ENCODE results near the gene EMX2.

Gene EMX2

GRCh38 chr10:117554241-117554814 is 11.8 kb downstream of the EMX2 start:
- no peaks in the 10 kb centered on the region for H3K36me3 ChIP-seq (replicated peaks)
- in situ Hi-C loops (cut with HindIII; ENCODE audit: low pct_ligation_motif_present, low sequenced_read_pairs) = no loop called here
- TF ChIP-seq CTCF (IDR thresholded peaks at IDR 0.05; ENCODE audit: low read depth, low read length, missing control alignments) = no peak
- DNase-seq = no peak
- peaks cover 41% of the 10 kb centered on the region for H3K27me3 ChIP-seq (replicated peaks)
- no peak overlapping the region for H3K4me3 ChIP-seq (ENCODE audit: low read depth, low read length)
- H3K27ac ChIP-seq = no peak overlapping the region

- in situ Hi-C loops (cut with HindIII; ENCODE audit: low pct_ligation_motif_present, low sequenced_read_pairs) = no loop called here
- Histone ChIP-seq H3K27ac (no peak overlapping the region), H3K27me3 (replicated peaks) (peaks cover 36% of the 10 kb centered on the region), H3K4me3 (ENCODE audit: low read depth, low read length) (no peak overlapping the region), H3K36me3 (replicated peaks) (no peaks in the 10 kb centered on the region)
- TF ChIP-seq CTCF (IDR thresholded peaks at IDR 0.05; ENCODE audit: low read depth, low read length, missing control alignments) = no peak
- DNase-seq = no peak
These were observed 12.5 kb downstream of the EMX2 start for GRCh38 chr10:117555017-117555416.

- Histone ChIP-seq H3K4me3 (ENCODE audit: low read depth, low read length) (no peak overlapping the region), H3K27ac (no peak overlapping the region), H3K36me3 (replicated peaks) (no peaks in the 10 kb centered on the region), H3K27me3 (replicated peaks) (peaks cover 30% of the 10 kb centered on the region)
- TF ChIP-seq CTCF (IDR thresholded peaks at IDR 0.05; ENCODE audit: low read depth, low read length, missing control alignments) = no peak
- in situ Hi-C loops (cut with HindIII; ENCODE audit: low pct_ligation_motif_present, low sequenced_read_pairs) = no loop called here
- no peak for DNase-seq
These were observed 13.3 kb downstream of the EMX2 start for GRCh38 chr10:117555863-117556262.

- DNase-seq = no peak
- Histone ChIP-seq H3K27ac (no peak overlapping the region), H3K27me3 (replicated peaks) (peaks cover 30% of the 10 kb centered on the region), H3K36me3 (replicated peaks) (no peaks in the 10 kb centered on the region), H3K4me3 (ENCODE audit: low read depth, low read length) (no peak overlapping the region)
- in situ Hi-C loops (cut with HindIII; ENCODE audit: low pct_ligation_motif_present, low sequenced_read_pairs) = no loop called here
- TF ChIP-seq CTCF (IDR thresholded peaks at IDR 0.05; ENCODE audit: low read depth, low read length, missing control alignments) = no peak
These were observed 13.8 kb downstream of the EMX2 start for GRCh38 chr10:117556356-117556755.

- no peak for TF ChIP-seq CTCF (IDR thresholded peaks at IDR 0.05; ENCODE audit: low read depth, low read length, missing control alignments)
- Histone ChIP-seq H3K27ac (no peak overlapping the region), H3K4me3 (ENCODE audit: low read depth, low read length) (no peak overlapping the region), H3K36me3 (replicated peaks) (no peaks in the 10 kb centered on the region), H3K27me3 (replicated peaks) (no peaks in the 10 kb centered on the region)
- DNase-seq = no peak
- in situ Hi-C loops (cut with HindIII; ENCODE audit: low pct_ligation_motif_present, low sequenced_read_pairs) = no loop called here
These were observed 17.2 kb downstream of the EMX2 start for GRCh38 chr10:117559712-117560111.

- no peak for DNase-seq
These were observed 18.4 kb downstream of the EMX2 start for GRCh38 chr10:117560942-117561341.

More at GRCh38 chr10:117560942-117561341, 18.4 kb downstream of the EMX2 start:
- Histone ChIP-seq H3K27me3 (replicated peaks) (no peaks in the 10 kb centered on the region), H3K27ac (no peak overlapping the region), H3K4me3 (ENCODE audit: low read depth, low read length) (no peak overlapping the region), H3K36me3 (replicated peaks) (no peaks in the 10 kb centered on the region)
- TF ChIP-seq CTCF (IDR thresholded peaks at IDR 0.05; ENCODE audit: low read depth, low read length, missing control alignments) = no peak
- in situ Hi-C loops (cut with HindIII; ENCODE audit: low pct_ligation_motif_present, low sequenced_read_pairs) = no loop called here
